Activated CD8-positive, alpha-beta T cell treated with anti-CD3 and anti-CD28 coated beads for 36 hours (primary cell): ENCODE measurements around the gene CCDC7. TPM values are rescaled to one million over a fixed set of nuclear protein-coding genes. Genes with fewer than 3 reads are reported as not detected.

Source experiments
- ATAC-seq: fragments of 200-7000 bp; cut with Tn5 transposase; one replicate; pipeline ENCODE4 v1.10.0; 2021; ENCODE audit warnings: mild to moderate bottlenecking, moderate library complexity
- CTCF ChIA-PET: fragments of 350-600 bp; sonication (Branson Sonifier 250); formaldehyde crosslinking; loops from one replicate; lab custom pipeline; 2021; ENCODE audit warnings: antibody characterized with exemption; lab: Charles Lee
- POLR2A ChIA-PET: fragments of 350-600 bp; sonication (Branson Sonifier 250); formaldehyde crosslinking; loops from one replicate; lab custom pipeline; 2021; ENCODE audit warnings: antibody characterized with exemption; lab: Charles Lee
- DNase-seq: peaks from one replicate; pipeline ENCODE4 v3.0.0-alpha.2; 2020
- H3K27ac Mint-ChIP-seq: one replicate; pipeline ENCODE4 v1.8.0; 2021; ENCODE audit warnings: mild to moderate bottlenecking, mixed read lengths
- H3K27me3 Mint-ChIP-seq: one replicate; pipeline ENCODE4 v1.8.0; 2021; ENCODE audit warnings: mixed read lengths
- H3K36me3 Mint-ChIP-seq: one replicate; pipeline ENCODE4 v1.8.0; 2021; ENCODE audit warnings: low read depth, mixed read lengths
- H3K4me1 Mint-ChIP-seq: one replicate; pipeline ENCODE4 v1.8.0; 2021; ENCODE audit warnings: low read depth, mixed read lengths
- H3K4me3 Mint-ChIP-seq: one replicate; pipeline ENCODE4 v1.8.0; 2021; ENCODE audit warnings: mild to moderate bottlenecking, moderate library complexity, mixed read lengths
- H3K9me3 Mint-ChIP-seq: one replicate; pipeline ENCODE4 v1.8.0; 2021; ENCODE audit warnings: mixed read lengths
- CTCF ChIP-seq: fragments of 200-600 bp; IDR thresholded peaks from one replicate; pipeline ENCODE4 v1.8.0; 2022; ENCODE audit warnings: antibody characterized with exemption, mild to moderate bottlenecking
- intact Hi-C: fragments of 100-400 bp; cut with micrococcal nuclease; formaldehyde crosslinking; loops from one replicate; pipeline ENCODE4 v1.10.0; 2022
- total RNA-seq, 2 experiments: library from RNA; stranded (reverse); gene quantifications; one replicate each; pipeline ENCODE4 v1.2.3, GENCODE V29; 2021

Gene CCDC7
- total RNA-seq, 2 experiments from 2014 or later = 5.5 to 10.4 TPM

GRCh38 chr10:32680803-32681557 lies 235.0 kb downstream of the CCDC7 start:
- H3K27ac Mint-ChIP-seq = no peak overlapping the region
- H3K9me3 Mint-ChIP-seq = peaks cover 24% of the 10 kb centered on the region
- H3K4me1 Mint-ChIP-seq = no peaks in the 10 kb centered on the region
- ChIA-PET CTCF (no interaction called here), POLR2A (no interaction called here)
- ATAC-seq (no peak), DNase-seq (no peak)
- H3K36me3 Mint-ChIP-seq = peaks cover 16% of the 10 kb centered on the region
- H3K4me3 Mint-ChIP-seq = no peak overlapping the region
- no peak for TF ChIP-seq CTCF
- no peaks in the 10 kb centered on the region for H3K27me3 Mint-ChIP-seq
- intact Hi-C loops = no loop called here

- no peak for TF ChIP-seq CTCF
- no peak for ATAC-seq
- Mint-ChIP-seq H3K27me3 (no peaks in the 10 kb centered on the region), H3K36me3 (peaks cover 18% of the 10 kb centered on the region), H3K27ac (no peak overlapping the region), H3K9me3 (peaks cover 10% of the 10 kb centered on the region), H3K4me1 (no peaks in the 10 kb centered on the region), H3K4me3 (no peak overlapping the region)
- intact Hi-C loops = no loop called here
- ChIA-PET CTCF (no interaction called here), POLR2A (no interaction called here)
- DNase-seq = no peak
Observed at GRCh38 chr10:32684291-32684690, 238.4 kb downstream of the CCDC7 start.

GRCh38 chr10:32687116-32687515 lies 241.2 kb downstream of the CCDC7 start:
- H3K27me3 Mint-ChIP-seq = no peaks in the 10 kb centered on the region
- ATAC-seq (no peak), DNase-seq (no peak)
- TF ChIP-seq CTCF = no peak
- intact Hi-C loops = no loop called here
- H3K4me3 Mint-ChIP-seq = no peak overlapping the region
- POLR2A ChIA-PET = no interaction called here
- peaks cover 3% of the 10 kb centered on the region for H3K9me3 Mint-ChIP-seq
- H3K36me3 Mint-ChIP-seq = peaks cover 22% of the 10 kb centered on the region
- no peak overlapping the region for H3K27ac Mint-ChIP-seq
- CTCF ChIA-PET = no interaction called here
- no peaks in the 10 kb centered on the region for H3K4me1 Mint-ChIP-seq

GRCh38 chr10:32687546-32687945 lies 241.6 kb downstream of the CCDC7 start:
- no peak for DNase-seq
- Mint-ChIP-seq H3K27me3 (no peaks in the 10 kb centered on the region), H3K36me3 (peaks cover 20% of the 10 kb centered on the region), H3K4me3 (no peak overlapping the region), H3K9me3 (peaks cover 2% of the 10 kb centered on the region), H3K4me1 (no peaks in the 10 kb centered on the region), H3K27ac (no peak overlapping the region)
- CTCF ChIA-PET = no interaction called here
- TF ChIP-seq CTCF = no peak
- intact Hi-C loops = no loop called here
- no peak for ATAC-seq
- POLR2A ChIA-PET = no interaction called here

- H3K27ac Mint-ChIP-seq = no peak overlapping the region
- ATAC-seq (no peak), DNase-seq (no peak)
- H3K36me3 Mint-ChIP-seq = peaks cover 27% of the 10 kb centered on the region
- H3K9me3 Mint-ChIP-seq = peaks cover 9% of the 10 kb centered on the region
- no peak for TF ChIP-seq CTCF
- intact Hi-C loops = no loop called here
- no peaks in the 10 kb centered on the region for H3K4me1 Mint-ChIP-seq
- ChIA-PET POLR2A (no interaction called here), CTCF (no interaction called here)
- H3K27me3 Mint-ChIP-seq = no peaks in the 10 kb centered on the region
- no peak overlapping the region for H3K4me3 Mint-ChIP-seq
Observed at GRCh38 chr10:32692174-32692573, 246.2 kb downstream of the CCDC7 start.
